Heart right ventricle (tissue), 16 donors: ENCODE results near the gene PPP1R10. TPM values are rescaled to one million over a fixed set of nuclear protein-coding genes. Genes with fewer than 3 reads are reported as not detected.
"Not testable (repeated sequence)": the region's sequence is repeated elsewhere in the genome, so short reads cannot be mapped to it uniquely, and the experiment has no call there.

Source experiments
- ATAC-seq, 8 donors: fragments of 200-7000 bp; cut with Tn5 transposase; one replicate each; pipeline ENCODE4 v1.9.1; 2020; ENCODE audit warnings: mild to moderate bottlenecking in 8 of 8, moderate library complexity in 8 of 8, moderate number of reproducible peaks in 1 of 8
- DNase-seq, 2 donors: peaks; one replicate each; pipeline ENCODE4 v3.0.0-alpha.2; 2020
- H3K27ac ChIP-seq, 10 donors: fragments of 200-600 bp; sonication (generic) in 2 of 10; one replicate each; pipeline versions ENCODE4 v1.5.0 to v1.8.0; 2020 to 2022; ENCODE audit warnings: mild to moderate bottlenecking in 3 of 10
- H3K27me3 ChIP-seq, 7 donors: fragments of 200-600 bp; one replicate each; pipeline ENCODE4 v1.8.0; 2021 to 2022; ENCODE audit warnings: mild to moderate bottlenecking in 2 of 7
- H3K36me3 ChIP-seq, 9 donors: fragments of 200-600 bp; sonication (generic) in 1 of 9; one replicate each; pipeline versions ENCODE4 v1.5.0 to v1.8.0; 2020 to 2022; ENCODE audit warnings: mild to moderate bottlenecking in 2 of 9
- H3K4me1 ChIP-seq, 9 donors: fragments of 200-600 bp; sonication (generic) in 1 of 9; one replicate each; pipeline versions ENCODE4 v1.5.0 to v1.8.0; 2020 to 2022; ENCODE audit warnings: mild to moderate bottlenecking in 4 of 9
- H3K4me3 ChIP-seq, 10 donors: fragments of 200-600 bp; sonication (generic) in 2 of 10; one replicate each; pipeline versions ENCODE4 v1.5.0 to v1.8.0; 2020 to 2022; ENCODE audit warnings: mild to moderate bottlenecking in 7 of 10, moderate library complexity in 2 of 10
- H3K9me3 ChIP-seq, 11 donors: fragments of 200-600 bp in 10 of 11; sonication (generic) in 2 of 11; one replicate each; pipeline versions ENCODE4 v1.5.0 to v1.8.0; 2013 to 2022; ENCODE audit warnings: mild to moderate bottlenecking in 2 of 11, control low read depth in 1 of 11, moderate library complexity in 1 of 11
- CTCF ChIP-seq, 9 donors: fragments of 200-600 bp; sonication (generic) in 2 of 9; IDR thresholded peaks; one replicate each; pipeline versions ENCODE4 v1.5.0 to v1.8.0; 2021 to 2022; ENCODE audit warnings: antibody characterized with exemption in 9 of 9, mild to moderate bottlenecking in 5 of 9, moderate library complexity in 1 of 9
- WGBS, 2 donors: extraction: QIAGEN DNeasy Blood & Tissue Kit; methylation state at CpG; one replicate each; pipeline ENCODE4 v1.1.7; 2013; ENCODE audit warnings: inconsistent platforms in 1 of 2; 5-methylcytosine and 5-hydroxymethylcytosine counted together
- intact Hi-C, 10 donors: fragments of 100-400 bp; cut with DNase I; formaldehyde crosslinking; loops; one replicate each; pipeline versions ENCODE4 v1.11.1 to v1.14.2; 2022
- polyA plus RNA-seq, 2 donors: library from polyadenylated mRNA; stranded (reverse); fragments of 200-250 nt; gene quantifications; one replicate each; pipeline ENCODE4 v1.2.3, GENCODE V29; 2013
- total RNA-seq, 10 donors: library from RNA; stranded (reverse); fragmentation: NEBNext Ultra II Directional in 3 of 10; extraction: Animal tissue kit (Norgen Biotek cat#: 25700) in 3 of 10; gene quantifications; one replicate each; pipeline versions ENCODE4 v1.2.1 to v1.2.4, GENCODE V29; 2021 to 2023
- donor health status: Arrhythmogenic right ventricular cardiomyopathy.
- donor health status: ischemic (EF 13 %, LVEDD 7.1; RV severe dilation, severe dysfunction).
- donor health status: healthy with polysubstance abuse.
- donor health status: DM: no; HTN: yes; CAD: no.
- donor health status: DM: no; HTN: no; CAD: no.
- donor health status: ischemic (EF 25% LVEDD 6.9; RV normal size, moderate dysfunction).
- donor health status: ischemic (EF 25% LVEDD 5.7; RV mildly dilated, moderate dysfunction).
- donor health status: healthy.
- donor health status: DM: yes; HTN: yes; CAD: no.
- donor health status: Ischemic cardiomyopathy.
- donor health status: ischemic (EF 35%, LVEDD 5.7; RV mildly dilated, moderate dysfunction).
- donor health status: nonischemic (EF 11% LVEDD 7.7; RV severe dilation, severe dysfunction).
- donor health status: DM: yes; HTN: yes; CAD: no.
- donor health status: PGD.
- donor health status: ischemic (EF 29% LVEDD 5.4; RV normal size, mild dysfunction).
- donor health status: nonischemic (EF 23%, LVEDD 6.1; RV moderate dilation, normal function).

PPP1R10 gene
- total and polyA plus RNA-seq, 12 donors = 7.8 to 51.1 (median 30.1) TPM

DNA sequence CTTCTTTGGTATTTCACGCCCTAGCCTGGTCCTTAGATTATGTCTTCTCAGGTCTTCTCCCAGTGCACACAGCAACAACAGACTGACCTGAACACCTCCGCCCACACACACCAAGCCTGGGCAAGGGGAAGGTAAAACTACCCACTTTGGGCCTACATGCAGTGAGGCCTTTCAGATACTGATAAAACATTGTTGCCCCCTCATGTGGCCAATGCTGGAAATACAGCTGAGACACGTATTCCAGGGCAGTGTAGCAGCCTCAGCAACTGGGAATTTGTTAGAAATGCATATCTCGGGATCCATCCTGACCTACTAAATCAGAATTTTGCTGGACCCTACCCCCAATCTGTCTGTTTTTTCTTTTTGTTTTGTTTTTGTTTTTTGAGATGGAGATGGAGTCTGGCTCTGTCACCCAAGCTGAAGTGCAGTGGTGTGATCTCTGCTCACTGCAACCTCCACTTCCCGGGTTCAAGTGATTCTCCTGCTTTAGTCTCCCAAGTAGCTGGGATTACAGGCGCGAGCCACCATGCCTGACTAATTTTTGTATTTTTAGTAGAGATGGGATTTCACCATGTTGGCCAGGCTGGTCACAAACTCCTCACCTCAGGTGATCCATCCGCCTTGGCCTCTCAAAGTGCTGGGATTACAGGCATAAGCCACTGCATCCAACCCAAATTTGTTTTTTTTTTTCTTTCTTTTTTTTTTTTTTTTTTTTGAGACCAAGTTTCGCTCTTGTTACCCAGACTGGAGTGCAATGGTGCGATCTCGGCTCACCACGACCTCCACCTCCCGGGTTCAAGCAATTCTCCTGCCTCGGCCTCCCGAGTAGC, 19.5 kb downstream of the PPP1R10 start:
- 77 to 79% methylated on average over 15 of the region's 15 CpGs for WGBS, 2 donors
- intact Hi-C loops = loop anchor here in 7 of 10 donors (2.0 to 10.0 kb wide), 6 partner anchors 50 to 115 kb away; partner anchors contain the start of gene HLA-E (in 1 of the 7)
- peak; percentile 59 to 79 (median 71) for ATAC-seq
- Histone ChIP-seq H3K36me3 (peaks cover under 1 to 65% (median 19%) of the 10 kb centered on the region in 9 donors), H3K4me1 (peaks cover 0 to 15% (median 0%) of the 10 kb centered on the region in 9 donors)
- DNase-seq = peak; percentile 27 to 83
- not testable (repeated sequence) for H3K4me3 ChIP-seq, H3K27ac ChIP-seq, H3K9me3 ChIP-seq, H3K27me3 ChIP-seq
- TF ChIP-seq CTCF (IDR thresholded peaks at IDR 0.05) = peak; percentile 61 to 79 (median 69)

DNA sequence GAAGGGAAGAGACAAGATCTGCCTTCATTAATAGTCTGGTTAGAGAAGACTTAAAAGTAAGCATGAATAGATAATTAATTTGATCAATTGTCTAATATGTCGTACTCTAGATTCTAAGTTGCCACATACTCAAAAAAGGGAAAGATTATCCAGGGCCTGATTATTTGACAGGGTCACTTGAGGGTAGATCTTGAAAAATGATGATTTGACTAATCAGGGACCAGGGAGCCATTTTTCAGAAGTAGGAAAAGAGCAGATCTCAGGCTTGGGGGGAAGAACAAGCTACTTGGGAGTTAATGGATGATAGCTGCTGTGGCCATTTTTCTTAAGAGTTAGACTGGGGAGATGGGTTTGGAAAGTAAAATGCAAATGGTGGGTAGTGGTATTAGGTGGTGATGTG, 24.8 kb downstream of the PPP1R10 start:
- no peaks in the 10 kb centered on the region for H3K9me3 ChIP-seq
- no peak overlapping the region for H3K27ac ChIP-seq
- DNase-seq (no peak), ATAC-seq (no peak)
- intact Hi-C loops = loop anchor here in 3 of 10 donors (5.0 to 10.0 kb wide), 2 partner anchors 107 to 110 kb away; partner anchors contain the start of gene HLA-E (in 1 of the 3)
- H3K4me3 ChIP-seq = no peak overlapping the region
- peaks cover 0 to 87% (median 41%) of the 10 kb centered on the region in 9 donors for H3K36me3 ChIP-seq
- 97 to 100% methylated on average over 1 of the region's 1 CpG for WGBS, 2 donors
- no peak for TF ChIP-seq CTCF (IDR thresholded peaks at IDR 0.05)
- no peaks in the 10 kb centered on the region for H3K27me3 ChIP-seq
- no peaks in the 10 kb centered on the region for H3K4me1 ChIP-seq

GRCh38 chr6:30591008-30591407, 26.0 kb downstream of the PPP1R10 start:
- Histone ChIP-seq H3K36me3 (peaks cover 0 to 95% (median 53%) of the 10 kb centered on the region in 9 donors), H3K4me1 (no peaks in the 10 kb centered on the region), H3K27me3 (no peaks in the 10 kb centered on the region), H3K4me3 (no peak overlapping the region), H3K9me3 (no peaks in the 10 kb centered on the region), H3K27ac (no peak overlapping the region)
- 57 to 59% methylated on average over 1 of the region's 1 CpG for WGBS, 2 donors
- no peak for DNase-seq
- no peak for TF ChIP-seq CTCF (IDR thresholded peaks at IDR 0.05)
- ATAC-seq = peak in 1 of 8 donors; percentile 34
- intact Hi-C loops = loop anchor here in 3 of 10 donors (5.0 to 10.0 kb wide), 2 partner anchors 106 to 109 kb away; partner anchors contain the start of gene HLA-E (in 1 of the 3)

GRCh38 chr6:30590509-30590908, 26.5 kb downstream of the PPP1R10 start:
- Histone ChIP-seq H3K4me3 (no peak overlapping the region), H3K27ac (no peak overlapping the region), H3K4me1 (no peaks in the 10 kb centered on the region), H3K36me3 (peaks cover 0 to 100% (median 58%) of the 10 kb centered on the region in 9 donors), H3K27me3 (no peaks in the 10 kb centered on the region), H3K9me3 (no peaks in the 10 kb centered on the region)
- DNase-seq (no peak), ATAC-seq (peak in 2 of 8 donors; percentile 17 to 26)
- no peak for TF ChIP-seq CTCF (IDR thresholded peaks at IDR 0.05)
- WGBS, 2 donors = 76 to 83% methylated on average over 8 of the region's 8 CpGs
- intact Hi-C loops = loop anchor here in 3 of 10 donors (5.0 to 10.0 kb wide), 2 partner anchors 106 to 108 kb away; partner anchors contain the start of gene HLA-E (in 1 of the 3)
